HUES6 (cell line): ENCODE data around the gene REXO1.

ENCODE experiments used
- H3K27ac ChIP-seq: 2 replicates; pipeline ENCODE4 v1.7.0; 2013; ENCODE audit warnings: low read depth, mild to moderate bottlenecking, low read length, inconsistent platforms
- H3K27me3 ChIP-seq: 2 replicates; pipeline ENCODE4 v1.6.1; 2013; ENCODE audit warnings: low read length; ENCODE audit not compliant: control insufficient read depth, insufficient read depth
- H3K36me3 ChIP-seq: 2 replicates; pipeline ENCODE4 v1.6.1; 2013; ENCODE audit warnings: low read length; ENCODE audit not compliant: control insufficient read depth, insufficient read depth
- H3K4me1 ChIP-seq: 2 replicates; pipeline ENCODE4 v1.6.1; 2013; ENCODE audit warnings: low read length; ENCODE audit not compliant: control insufficient read depth, insufficient read depth
- H3K4me3 ChIP-seq: 2 replicates; pipeline ENCODE4 v1.5.1; 2013; ENCODE audit warnings: low read depth, low read length
- H3K9ac ChIP-seq: one replicate; pipeline ENCODE4 v1.6.1; 2013; ENCODE audit warnings: mild to moderate bottlenecking, low read length
- H3K9me3 ChIP-seq: 2 replicates; pipeline ENCODE4 v1.6.1; 2013; ENCODE audit warnings: low read depth, low read length; ENCODE audit not compliant: control insufficient read depth, insufficient read depth

Gene REXO1

GRCh38 chr19:1854039-1854541 is 5.8 kb upstream of the REXO1 start:
- peaks cover 49% of the 10 kb centered on the region for H3K4me1 ChIP-seq
- H3K27ac ChIP-seq: no peak overlapping the region
- H3K36me3 ChIP-seq: no peaks in the 10 kb centered on the region
- peak overlapping the region; percentile 49; the same call in 1 of the 2 replicates for H3K4me3 ChIP-seq
- peak overlapping the region; percentile 52 for H3K9ac ChIP-seq
- no peaks in the 10 kb centered on the region for H3K9me3 ChIP-seq
- no peaks in the 10 kb centered on the region for H3K27me3 ChIP-seq

- H3K27me3 ChIP-seq: no peaks in the 10 kb centered on the region
- no peak overlapping the region for H3K9ac ChIP-seq
- peaks cover 44% of the 10 kb centered on the region for H3K4me1 ChIP-seq
- no peaks in the 10 kb centered on the region for H3K9me3 ChIP-seq
- no peak overlapping the region for H3K27ac ChIP-seq
- no peaks in the 10 kb centered on the region for H3K36me3 ChIP-seq
- no peak overlapping the region for H3K4me3 ChIP-seq
These were observed 5.2 kb upstream of the REXO1 start for GRCh38 chr19:1853295-1854038.

- Histone ChIP-seq H3K27ac (no peak overlapping the region), H3K4me1 (peaks cover 36% of the 10 kb centered on the region), H3K4me3 (no peak overlapping the region), H3K27me3 (no peaks in the 10 kb centered on the region), H3K9ac (no peak overlapping the region), H3K36me3 (no peaks in the 10 kb centered on the region), H3K9me3 (no peaks in the 10 kb centered on the region)
These were observed 4.4 kb upstream of the REXO1 start for GRCh38 chr19:1852581-1853128.

GRCh38 chr19:1851654-1852580 is 3.6 kb upstream of the REXO1 start:
- Histone ChIP-seq H3K4me3 (peak overlapping the region; percentile 13; the same call in 1 of the 2 replicates), H3K4me1 (peaks cover 41% of the 10 kb centered on the region), H3K27me3 (no peaks in the 10 kb centered on the region), H3K27ac (no peak overlapping the region), H3K9me3 (no peaks in the 10 kb centered on the region), H3K9ac (no peak overlapping the region), H3K36me3 (no peaks in the 10 kb centered on the region)

- Histone ChIP-seq H3K9me3 (no peaks in the 10 kb centered on the region), H3K4me3 (no peak overlapping the region), H3K9ac (no peak overlapping the region), H3K4me1 (peaks cover 38% of the 10 kb centered on the region), H3K36me3 (no peaks in the 10 kb centered on the region), H3K27ac (no peak overlapping the region), H3K27me3 (no peaks in the 10 kb centered on the region)
These were observed 2.7 kb upstream of the REXO1 start for GRCh38 chr19:1850809-1851653.

- H3K9me3 ChIP-seq: no peaks in the 10 kb centered on the region
- H3K27ac ChIP-seq: no peak overlapping the region
- no peaks in the 10 kb centered on the region for H3K36me3 ChIP-seq
- H3K27me3 ChIP-seq: no peaks in the 10 kb centered on the region
- H3K9ac ChIP-seq: no peak overlapping the region
- peaks cover 29% of the 10 kb centered on the region for H3K4me1 ChIP-seq
- H3K4me3 ChIP-seq: no peak overlapping the region
These were observed 1.7 kb upstream of the REXO1 start for GRCh38 chr19:1849886-1850398.

- Histone ChIP-seq H3K4me1 (peaks cover 21% of the 10 kb centered on the region), H3K9ac (peak overlapping the region; percentile 26), H3K27ac (no peak overlapping the region), H3K27me3 (no peaks in the 10 kb centered on the region), H3K9me3 (no peaks in the 10 kb centered on the region), H3K36me3 (no peaks in the 10 kb centered on the region), H3K4me3 (peak overlapping the region; percentile 12; the same call in 1 of the 2 replicates)
These were observed 820 bp upstream of the REXO1 start for GRCh38 chr19:1849132-1849474.

GRCh38 chr19:1847684-1848398 is 442 bp downstream of the REXO1 start:
- Histone ChIP-seq H3K4me3 (peak overlapping the region; percentile 99), H3K36me3 (no peaks in the 10 kb centered on the region), H3K9ac (peak overlapping the region; percentile 100), H3K27ac (peak overlapping the region; percentile 100; the same call in 1 of the 2 replicates), H3K9me3 (no peaks in the 10 kb centered on the region), H3K4me1 (peaks cover 15% of the 10 kb centered on the region), H3K27me3 (no peaks in the 10 kb centered on the region)

DNA sequence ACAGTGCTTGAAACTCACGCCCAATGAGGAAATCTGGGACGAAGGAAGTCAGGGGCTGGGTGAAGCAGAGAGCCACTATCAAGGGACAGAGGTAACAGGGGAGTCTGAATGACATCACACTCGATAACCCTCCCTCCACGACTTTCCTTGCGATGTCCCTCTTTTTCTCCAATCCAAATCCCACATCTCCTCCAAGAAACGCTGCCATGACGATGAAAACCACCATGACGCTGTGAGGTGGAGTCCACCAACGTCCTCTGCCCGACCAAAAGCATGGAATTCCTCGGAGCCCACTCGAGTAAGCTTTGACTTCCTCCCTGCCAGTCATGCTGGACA is 967 bp downstream of the REXO1 start:
- Histone ChIP-seq H3K36me3 (no peaks in the 10 kb centered on the region), H3K9me3 (no peaks in the 10 kb centered on the region), H3K27me3 (no peaks in the 10 kb centered on the region), H3K4me3 (peak overlapping the region; percentile 99), H3K9ac (peak overlapping the region; percentile 100), H3K27ac (peak overlapping the region; percentile 100; the same call in 1 of the 2 replicates), H3K4me1 (peaks cover 13% of the 10 kb centered on the region)
